ENCODE measurements around the gene MAP3K3.

- no peak for TF ChIP-seq CTCF (IDR thresholded peaks at IDR 0.05)
- no peak for TF ChIP-seq EZH2 (IDR thresholded peaks at IDR 0.05; ENCODE audit: borderline replicate concordance, insufficient read depth, low read depth, low read length, poor library complexity, severe bottlenecking)
Measured at GRCh38 chr17:63740464-63741142, 118.4 kb downstream of the MAP3K3 start.
